Measurements from ENCODE around the gene ABHD14A. TPM values are rescaled to one million over a fixed set of nuclear protein-coding genes. Genes with fewer than 3 reads are reported as not detected.

ABHD14A gene
- total and polyA plus RNA-seq, 2 of the 13 experiments (the other 11 are each of a cell fraction or from before 2014, with no cell fraction given), result 29.5 to 46.9 TPM

GRCh38 chr3:51982838-51983577 lies 8.1 kb downstream of the ABHD14A start, which contains the start of gene ACY1 (continued):
- TF ChIP-seq ZMAT5 (CRISPR knock-in tag; IDR thresholded peaks at IDR 0.05; ENCODE audit: borderline replicate concordance, low read depth) (no peak; the same call in 1 of the 2 replicates), ZNF253 (CRISPR knock-in tag; IDR thresholded peaks at IDR 0.05; ENCODE audit: borderline replicate concordance) (peak; percentile 88), TOPORS (CRISPR knock-in tag; IDR thresholded peaks at IDR 0.05) (peak; percentile 88), ELF3 (CRISPR knock-in tag; IDR thresholded peaks at IDR 0.05) (peak; percentile 89), HOXA3 (CRISPR knock-in tag; IDR thresholded peaks at IDR 0.05) (peak; percentile 84), KAT8 (CRISPR knock-in tag; IDR thresholded peaks at IDR 0.05) (peak; percentile 65; the same call in 1 of the 2 replicates), AGO1 (IDR thresholded peaks at IDR 0.05; ENCODE audit: low read depth, low read length, poor library complexity, severe bottlenecking) (peak; percentile 32), NR2F6 (IDR thresholded peaks at IDR 0.05) (peak; percentile 78), NR2F6 (CRISPR knock-in tag; IDR thresholded peaks at IDR 0.05) (peak; percentile 97), IKZF5 (CRISPR knock-in tag; IDR thresholded peaks at IDR 0.05) (peak; percentile 94), SMC3 (IDR thresholded peaks at IDR 0.05; ENCODE audit: low read length) (no peak), THAP8 (CRISPR knock-in tag; IDR thresholded peaks at IDR 0.05; ENCODE audit: borderline replicate concordance) (no peak), REST (IDR thresholded peaks at IDR 0.05; ENCODE audit: borderline replicate concordance in 1 of 2, low read depth in 1 of 2, low read length in 2 of 2) (peak in 1 of 2 experiments; percentile 47; a peak in 1 of 4 replicates), ZNF772 (CRISPR knock-in tag; IDR thresholded peaks at IDR 0.05) (peak; percentile 96), ZNF543 (CRISPR knock-in tag; IDR thresholded peaks at IDR 0.05) (peak; percentile 93), ZNF570 (CRISPR knock-in tag; IDR thresholded peaks at IDR 0.05; ENCODE audit: borderline replicate concordance) (no peak), ZNF44 (CRISPR knock-in tag; IDR thresholded peaks at IDR 0.05) (peak; percentile 62; the same call in 1 of the 2 replicates), ZNF143 (CRISPR knock-in tag; IDR thresholded peaks at IDR 0.05) (peak; percentile 57; the same call in 1 of the 2 replicates), ZFP37 (CRISPR knock-in tag; IDR thresholded peaks at IDR 0.05; ENCODE audit: borderline replicate concordance) (no peak; the same call in 1 of the 2 replicates), ZBTB46 (CRISPR knock-in tag; IDR thresholded peaks at IDR 0.05; ENCODE audit: borderline replicate concordance) (no peak; the same call in 1 of the 2 replicates), IRF1 (CRISPR knock-in tag; IDR thresholded peaks at IDR 0.05; ENCODE audit: low read depth) (peak; percentile 94; the same call in 1 of the 2 replicates)

Data from HepG2 (cell line).